A673 (cell line): Measurements from ENCODE around the gene MEG3. TPM values are rescaled to one million over a fixed set of nuclear protein-coding genes. Genes with fewer than 3 reads are reported as not detected.

Experiments
- BruUV-seq: library from RNA; stranded (reverse); fragments of 400-500 nt; replicated peaks from 2 replicates; lab custom pipeline; 2021; lab: Mats Ljungman, UMichigan
- CTCF ChIA-PET: fragments of 300-600 bp; sonication (Branson Sonifier 250); formaldehyde crosslinking; loops from one replicate; lab custom pipeline; 2022; ENCODE audit warnings: antibody characterized with exemption; lab: Charles Lee
- POLR2A ChIA-PET: fragments of 300-600 bp; sonication (Branson Sonifier 250); formaldehyde crosslinking; loops from one replicate; lab custom pipeline; 2022; ENCODE audit warnings: antibody characterized with exemption; ENCODE audit not compliant: low non-redundant PET; lab: Charles Lee
- DNase-seq: peaks from one replicate; pipeline ENCODE4 v3.0.0-alpha.2; 2015; ENCODE audit warnings: low spot score
- H3K27ac ChIP-seq: fragments of 200-600 bp; sonication (generic); 2 replicates; pipeline ENCODE4 v1.5.1; 2016; ENCODE audit warnings: mixed run types, low read depth, mild to moderate bottlenecking, mixed read lengths, antibody characterized with exemption, low read length; ENCODE audit not compliant: poor library complexity, severe bottlenecking
- H3K27me3 ChIP-seq: fragments of 200-600 bp; sonication (generic); replicated peaks from 2 replicates; pipeline ENCODE4 v1.6.1; 2017; ENCODE audit warnings: mixed run types, low read depth, mild to moderate bottlenecking, mixed read lengths, antibody characterized with exemption, low read length; ENCODE audit not compliant: insufficient read depth, poor library complexity
- H3K36me3 ChIP-seq: fragments of 200-600 bp; sonication (generic); 2 replicates; pipeline ENCODE4 v1.6.1; 2016; ENCODE audit warnings: mixed run types, mild to moderate bottlenecking, mixed read lengths, antibody characterized with exemption, low read length; ENCODE audit not compliant: insufficient read depth, poor library complexity, severe bottlenecking
- H3K4me1 ChIP-seq: fragments of 200-600 bp; sonication (generic); 2 replicates; pipeline ENCODE4 v1.6.1; 2017; ENCODE audit warnings: mixed run types, mild to moderate bottlenecking, mixed read lengths, antibody characterized with exemption, low read length; ENCODE audit not compliant: insufficient read depth, poor library complexity, severe bottlenecking
- H3K4me3 ChIP-seq: fragments of 200-600 bp; sonication (generic); 2 replicates; pipeline ENCODE4 v1.5.1; 2016; ENCODE audit warnings: low read depth, mixed run types, mild to moderate bottlenecking, mixed read lengths, low read length; ENCODE audit not compliant: poor library complexity, severe bottlenecking
- H3K9me3 ChIP-seq: fragments of 200-600 bp; sonication (generic); 2 replicates; pipeline ENCODE4 v1.6.1; 2016; ENCODE audit warnings: mixed run types, low read depth, mild to moderate bottlenecking, mixed read lengths, antibody characterized with exemption, low read length; ENCODE audit not compliant: poor library complexity, severe bottlenecking
- EZH2 ChIP-seq: fragments of 200-600 bp; sonication (generic); IDR thresholded peaks from 2 replicates; pipeline ENCODE4 v1.6.1; 2017; ENCODE audit warnings: borderline replicate concordance, low read depth, mild to moderate bottlenecking, mixed read lengths, antibody characterized with exemption, low read length; ENCODE audit not compliant: poor library complexity, severe bottlenecking
- intact Hi-C: fragments of 100-400 bp; cut with micrococcal nuclease; formaldehyde crosslinking; loops from one replicate; pipeline ENCODE4 v1.10.0; 2022; ENCODE audit not compliant: unreplicated experiment
- total RNA-seq: library from RNA; stranded (reverse); gene quantifications from 2 replicates; pipeline ENCODE4 v1.2.3, GENCODE V29; 2021
- TF ChIP-seq, protein P1 (sequence below): fragments of 300-800, 200-600 bp; sonication (generic); conservative IDR thresholded peaks from 2 replicates; pipeline ENCODE4 v1.5.1; 2017; ENCODE audit warnings: low read depth, mild to moderate bottlenecking, antibody characterized with exemption, low read length, moderate library complexity, mixed read lengths

The MEG3 gene
- total RNA-seq, 1 experiment from 2014 or later = 58.7 TPM

DNA sequence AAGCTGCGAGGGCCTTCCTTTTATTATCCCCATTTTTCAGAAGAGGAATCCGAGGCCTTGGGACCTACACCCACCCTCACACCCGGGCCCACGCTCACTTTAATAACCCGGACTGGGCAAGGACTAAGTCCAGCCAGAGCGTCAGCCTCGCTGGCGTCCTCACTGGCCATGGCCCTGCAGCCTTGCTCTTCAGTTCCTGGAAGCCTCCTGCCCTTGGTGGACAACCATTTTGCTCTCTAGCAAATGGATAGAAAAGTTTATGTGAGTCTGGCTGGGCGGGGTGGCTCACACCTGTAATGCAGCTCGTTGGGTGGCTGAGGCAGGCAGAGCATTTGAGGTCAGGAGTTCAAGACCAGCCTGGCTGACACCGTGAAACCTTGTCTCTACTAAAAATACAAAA lies 67.8 kb downstream of the MEG3 start:
- intact Hi-C loops = no loop called here
- peaks cover 28% of the 10 kb centered on the region for H3K4me1 ChIP-seq
- no peak overlapping the region for H3K27ac ChIP-seq
- ChIA-PET CTCF (no interaction called here), POLR2A (no interaction called here)
- DNase-seq = no peak
- no peak overlapping the region for H3K4me3 ChIP-seq
- H3K9me3 ChIP-seq = no peaks in the 10 kb centered on the region
- no peak for TF ChIP-seq EZH2
- TF ChIP-seq, protein P1, sequence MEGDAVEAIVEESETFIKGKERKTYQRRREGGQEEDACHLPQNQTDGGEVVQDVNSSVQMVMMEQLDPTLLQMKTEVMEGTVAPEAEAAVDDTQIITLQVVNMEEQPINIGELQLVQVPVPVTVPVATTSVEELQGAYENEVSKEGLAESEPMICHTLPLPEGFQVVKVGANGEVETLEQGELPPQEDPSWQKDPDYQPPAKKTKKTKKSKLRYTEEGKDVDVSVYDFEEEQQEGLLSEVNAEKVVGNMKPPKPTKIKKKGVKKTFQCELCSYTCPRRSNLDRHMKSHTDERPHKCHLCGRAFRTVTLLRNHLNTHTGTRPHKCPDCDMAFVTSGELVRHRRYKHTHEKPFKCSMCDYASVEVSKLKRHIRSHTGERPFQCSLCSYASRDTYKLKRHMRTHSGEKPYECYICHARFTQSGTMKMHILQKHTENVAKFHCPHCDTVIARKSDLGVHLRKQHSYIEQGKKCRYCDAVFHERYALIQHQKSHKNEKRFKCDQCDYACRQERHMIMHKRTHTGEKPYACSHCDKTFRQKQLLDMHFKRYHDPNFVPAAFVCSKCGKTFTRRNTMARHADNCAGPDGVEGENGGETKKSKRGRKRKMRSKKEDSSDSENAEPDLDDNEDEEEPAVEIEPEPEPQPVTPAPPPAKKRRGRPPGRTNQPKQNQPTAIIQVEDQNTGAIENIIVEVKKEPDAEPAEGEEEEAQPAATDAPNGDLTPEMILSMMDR = no peak
- H3K36me3 ChIP-seq = no peaks in the 10 kb centered on the region
- no TSS peak for BruUV-seq
- no peaks in the 10 kb centered on the region for H3K27me3 ChIP-seq

DNA sequence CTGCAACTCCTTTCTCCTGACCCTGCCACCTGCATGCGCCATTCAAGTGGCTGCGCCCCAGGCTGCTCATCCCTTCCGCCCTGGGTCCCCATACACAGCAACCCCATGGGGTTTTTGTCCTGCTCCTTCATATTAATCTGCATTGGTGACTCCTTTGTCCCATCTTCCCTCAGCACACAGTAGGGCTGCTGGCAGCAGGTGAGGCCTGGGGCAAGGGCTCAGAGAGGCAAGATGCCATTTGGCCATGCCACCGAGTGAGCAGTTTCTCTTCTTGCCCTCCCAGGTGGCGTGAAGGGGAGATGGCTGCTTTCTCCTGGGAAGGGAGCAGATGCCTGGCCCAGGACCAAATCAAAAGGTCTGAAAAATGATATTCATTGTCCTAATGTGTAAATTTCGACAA lies 68.5 kb downstream of the MEG3 start:
- ChIA-PET POLR2A (no interaction called here), CTCF (no interaction called here)
- no peak for TF ChIP-seq EZH2
- TF ChIP-seq, protein P1 = no peak
- intact Hi-C loops = no loop called here
- H3K4me3 ChIP-seq = no peak overlapping the region
- H3K4me1 ChIP-seq = peaks cover 28% of the 10 kb centered on the region
- H3K36me3 ChIP-seq = no peaks in the 10 kb centered on the region
- no peaks in the 10 kb centered on the region for H3K27me3 ChIP-seq
- DNase-seq = no peak
- no peaks in the 10 kb centered on the region for H3K9me3 ChIP-seq
- no TSS peak for BruUV-seq
- H3K27ac ChIP-seq = no peak overlapping the region

DNA sequence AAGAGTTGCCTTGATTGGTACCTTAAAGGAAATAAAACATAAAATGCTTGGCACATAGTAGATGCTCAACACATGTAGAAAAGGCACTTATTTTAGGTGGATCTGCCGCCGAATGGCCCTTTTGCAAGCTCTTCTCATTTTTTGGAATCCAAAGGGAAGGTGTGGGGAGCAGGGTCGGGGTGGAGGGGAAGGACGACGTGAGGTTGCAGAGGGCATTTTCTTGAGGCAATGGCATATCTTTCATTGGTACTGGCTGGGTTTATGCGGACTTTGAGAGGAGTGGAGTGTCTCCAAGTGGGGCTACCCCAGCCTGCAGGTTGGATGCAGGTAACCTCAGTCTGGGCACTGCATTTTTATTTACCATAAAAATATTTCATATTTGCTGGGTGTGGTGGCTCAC lies 69.5 kb downstream of the MEG3 start:
- Histone ChIP-seq H3K9me3 (no peaks in the 10 kb centered on the region), H3K27me3 (no peaks in the 10 kb centered on the region), H3K4me1 (peaks cover 29% of the 10 kb centered on the region), H3K27ac (no peak overlapping the region), H3K36me3 (no peaks in the 10 kb centered on the region), H3K4me3 (no peak overlapping the region)
- DNase-seq = no peak
- intact Hi-C loops = no loop called here
- no peak for TF ChIP-seq EZH2
- TF ChIP-seq, protein P1 = no peak
- BruUV-seq = no TSS peak
- ChIA-PET CTCF (no interaction called here), POLR2A (no interaction called here)
